ENCODE results near the gene CRLF1.

The CRLF1 gene

DNA sequence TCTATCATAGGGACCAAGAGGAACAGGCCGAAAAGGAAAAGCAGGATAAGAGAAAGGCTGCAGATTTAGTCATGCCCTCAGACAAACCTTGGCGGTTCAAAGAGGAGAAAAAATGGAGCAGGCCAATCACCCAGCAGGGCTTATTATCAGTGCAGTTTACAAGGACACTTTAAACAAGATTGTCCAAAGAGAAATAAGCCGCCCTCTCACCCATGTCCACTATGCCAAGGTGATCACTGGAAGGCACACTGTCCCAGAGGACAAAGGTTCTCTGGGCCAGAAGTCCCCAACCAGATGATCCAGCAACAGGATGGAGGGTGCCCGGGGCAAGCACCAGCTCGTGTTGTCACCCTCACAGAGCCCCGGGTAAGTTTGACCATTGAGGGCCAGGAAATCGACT lies 26.3 kb downstream of the CRLF1 start:
- TF ChIP-seq, protein P1, sequence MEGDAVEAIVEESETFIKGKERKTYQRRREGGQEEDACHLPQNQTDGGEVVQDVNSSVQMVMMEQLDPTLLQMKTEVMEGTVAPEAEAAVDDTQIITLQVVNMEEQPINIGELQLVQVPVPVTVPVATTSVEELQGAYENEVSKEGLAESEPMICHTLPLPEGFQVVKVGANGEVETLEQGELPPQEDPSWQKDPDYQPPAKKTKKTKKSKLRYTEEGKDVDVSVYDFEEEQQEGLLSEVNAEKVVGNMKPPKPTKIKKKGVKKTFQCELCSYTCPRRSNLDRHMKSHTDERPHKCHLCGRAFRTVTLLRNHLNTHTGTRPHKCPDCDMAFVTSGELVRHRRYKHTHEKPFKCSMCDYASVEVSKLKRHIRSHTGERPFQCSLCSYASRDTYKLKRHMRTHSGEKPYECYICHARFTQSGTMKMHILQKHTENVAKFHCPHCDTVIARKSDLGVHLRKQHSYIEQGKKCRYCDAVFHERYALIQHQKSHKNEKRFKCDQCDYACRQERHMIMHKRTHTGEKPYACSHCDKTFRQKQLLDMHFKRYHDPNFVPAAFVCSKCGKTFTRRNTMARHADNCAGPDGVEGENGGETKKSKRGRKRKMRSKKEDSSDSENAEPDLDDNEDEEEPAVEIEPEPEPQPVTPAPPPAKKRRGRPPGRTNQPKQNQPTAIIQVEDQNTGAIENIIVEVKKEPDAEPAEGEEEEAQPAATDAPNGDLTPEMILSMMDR (IDR thresholded peaks at IDR 0.05; ENCODE audit: low read length, missing control alignments) = no peak
- no peak overlapping the region for H3K4me3 ChIP-seq (replicated peaks; ENCODE audit: low read depth, low read length)
- DNase-seq (ENCODE audit: low read depth) = no peak

DNA sequence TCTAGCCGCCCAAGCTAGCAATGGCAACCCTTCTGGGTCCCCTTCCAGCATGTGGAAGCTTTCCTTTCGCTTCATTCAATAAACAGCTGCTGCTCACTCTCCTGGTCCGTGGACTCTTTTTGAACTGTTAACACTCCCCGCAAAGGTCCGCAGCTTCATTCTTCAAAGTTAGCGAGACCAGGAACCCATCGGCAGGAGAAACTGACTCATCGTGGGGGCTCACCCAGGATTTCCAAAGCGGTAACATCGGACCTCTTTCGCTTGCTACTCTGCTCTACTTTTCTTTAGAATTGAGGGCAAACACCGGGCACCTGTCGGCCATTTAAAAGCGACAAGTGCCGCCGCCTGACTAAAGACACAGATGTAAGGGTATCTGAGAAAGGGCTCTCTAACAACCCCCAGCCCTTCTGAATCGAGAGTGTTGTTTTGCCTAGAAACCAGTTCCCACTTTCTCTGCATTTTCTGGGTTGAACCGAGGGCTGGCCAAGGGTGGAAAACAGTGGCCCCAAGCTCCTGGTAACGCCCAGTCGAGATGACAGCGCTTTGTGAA lies 29.2 kb downstream of the CRLF1 start:
- no peak for DNase-seq (ENCODE audit: low read depth)
- TF ChIP-seq, protein P1 (IDR thresholded peaks at IDR 0.05; ENCODE audit: low read length, missing control alignments) = no peak
- no peak overlapping the region for H3K4me3 ChIP-seq (replicated peaks; ENCODE audit: low read depth, low read length)

DNA sequence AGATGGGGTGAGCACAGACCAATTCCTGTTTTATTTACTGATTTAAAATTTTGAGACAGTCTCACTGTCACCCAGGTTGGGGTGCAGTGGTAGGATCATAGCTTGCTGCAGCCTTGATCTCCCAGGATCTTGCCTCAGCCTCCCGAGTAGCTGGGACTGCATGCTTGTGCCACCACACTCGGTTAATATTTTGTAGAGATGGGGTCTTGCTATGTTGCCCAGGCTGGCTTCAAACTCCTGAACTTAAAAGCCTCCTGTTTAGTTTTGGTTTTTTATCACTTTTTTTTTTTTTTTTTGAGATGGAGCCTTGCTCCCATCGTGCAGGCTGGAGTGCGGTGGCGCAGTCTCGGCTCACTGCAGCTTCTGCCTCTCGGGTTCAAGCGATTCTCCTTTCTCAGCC lies 30.2 kb downstream of the CRLF1 start:
- TF ChIP-seq, protein P1 (IDR thresholded peaks at IDR 0.05; ENCODE audit: low read length, missing control alignments) = no peak
- no peak overlapping the region for H3K4me3 ChIP-seq (replicated peaks; ENCODE audit: low read depth, low read length)
- no peak for DNase-seq (ENCODE audit: low read depth)

DNA sequence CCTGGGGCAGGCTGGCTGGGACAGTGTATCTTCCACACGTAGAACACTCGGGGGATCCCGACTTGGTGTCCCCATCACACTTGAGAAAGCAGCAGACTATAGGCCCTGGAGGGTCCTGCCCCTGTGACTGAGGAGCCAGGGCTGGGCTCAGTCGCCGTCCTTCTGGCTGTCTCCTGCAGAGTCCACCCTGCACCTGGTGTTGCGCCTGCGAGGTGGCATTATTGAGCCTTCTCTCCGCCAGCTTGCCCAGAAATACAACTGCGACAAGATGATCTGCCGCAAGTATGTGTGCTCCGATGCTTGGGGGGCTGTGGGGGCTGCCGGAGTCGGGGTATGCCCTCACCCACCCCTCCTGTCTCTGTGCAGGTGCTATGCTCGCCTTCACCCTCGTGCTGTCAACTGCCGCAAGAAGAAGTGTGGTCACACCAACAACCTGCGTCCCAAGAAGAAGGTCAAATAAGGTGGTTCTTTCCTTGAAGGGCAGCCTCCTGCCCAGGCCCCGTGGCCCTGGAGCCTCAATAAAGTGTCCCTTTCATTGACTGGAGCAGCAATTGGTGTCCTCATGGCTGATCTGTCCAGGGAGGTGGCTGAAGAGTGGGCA lies 31.8 kb downstream of the CRLF1 start:
- DNase-seq (ENCODE audit: low read depth) = no peak
- TF ChIP-seq, protein P1 (IDR thresholded peaks at IDR 0.05; ENCODE audit: low read length, missing control alignments) = no peak
- H3K4me3 ChIP-seq (replicated peaks; ENCODE audit: low read depth, low read length) = no peak overlapping the region

DNA sequence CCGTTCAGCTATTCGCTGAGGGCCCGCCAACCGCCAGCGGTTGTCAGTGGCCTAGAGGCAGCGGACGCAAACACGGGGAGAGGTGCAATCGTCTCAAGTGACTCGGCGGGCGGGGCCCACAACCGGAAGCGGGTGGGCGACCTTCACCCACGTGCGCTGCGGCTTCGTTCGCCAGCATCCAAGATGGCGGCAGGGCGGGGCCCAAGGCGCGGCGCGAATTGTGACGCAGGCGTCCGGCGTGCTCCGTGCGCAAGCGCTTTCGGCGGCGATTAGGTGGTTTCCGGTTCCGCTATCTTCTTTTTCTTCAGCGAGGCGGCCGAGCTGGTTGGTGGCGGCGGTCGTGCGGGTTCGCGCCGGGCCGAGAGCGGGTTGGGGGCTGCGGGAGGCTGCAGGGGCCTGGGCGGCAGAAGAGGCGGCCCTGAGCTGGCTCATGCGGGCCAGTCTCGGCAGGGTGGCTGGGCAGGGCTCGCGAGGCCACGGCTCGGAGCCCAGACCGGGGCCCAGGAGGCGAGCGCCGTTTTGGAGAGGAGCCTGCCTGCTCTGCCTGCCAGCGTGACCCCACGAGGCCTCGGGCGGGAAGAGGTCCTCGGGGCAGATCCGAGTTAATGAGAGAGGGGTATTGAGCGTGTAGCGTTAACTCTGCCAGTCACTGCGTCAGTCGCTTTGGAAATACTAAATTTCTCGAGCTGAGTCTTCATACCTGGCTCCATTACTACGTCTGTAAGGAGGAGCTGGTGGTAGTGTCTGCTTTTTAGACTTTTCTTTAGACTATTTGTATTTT lies 34.8 kb downstream of the CRLF1 start, which contains the start of gene UBA52:
Gene UBA52, plus strand, starts transcription at position 294 of the 781 bp plus-strand sequence. CDS start 1,444 bp downstream, outside the sequence.
- peak within 1 kb of the TSS; percentile 99 for H3K4me3 ChIP-seq (replicated peaks; ENCODE audit: low read depth, low read length)
- peak; percentile 98 for DNase-seq (ENCODE audit: low read depth)
- TF ChIP-seq, protein P1 (IDR thresholded peaks at IDR 0.05; ENCODE audit: low read length, missing control alignments) = no peak

DNA sequence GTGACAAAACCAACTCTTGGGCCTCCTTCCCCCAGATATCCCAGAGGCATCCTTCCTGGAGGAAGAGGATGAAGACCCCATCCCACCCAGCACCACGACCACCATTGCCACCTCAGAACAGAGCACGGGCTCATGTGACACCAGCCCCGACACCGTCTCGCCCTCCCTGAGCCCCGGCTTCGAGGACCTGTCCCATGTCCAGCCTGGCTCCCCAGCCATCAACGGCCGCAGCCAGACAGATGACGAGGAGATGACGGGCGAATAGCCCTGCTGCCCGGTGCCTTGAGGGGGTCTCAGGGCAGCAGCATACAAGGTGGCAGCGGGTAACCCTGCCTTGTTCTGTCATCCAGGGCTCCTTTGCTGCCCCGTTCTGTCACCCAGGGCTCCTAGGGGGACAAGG lies 38.2 kb downstream of the CRLF1 start:
- H3K4me3 ChIP-seq (replicated peaks; ENCODE audit: low read depth, low read length) = no peak overlapping the region
- no peak for DNase-seq (ENCODE audit: low read depth)
- TF ChIP-seq, protein P1 (IDR thresholded peaks at IDR 0.05; ENCODE audit: low read length, missing control alignments) = no peak
